Measurements from ENCODE around the gene PAN2.
"Not testable (repeated sequence)": the region's sequence is repeated elsewhere in the genome, so short reads cannot be mapped to it uniquely, and the experiment has no call there.

The PAN2 gene

GRCh38 chr12:56341616-56342015, 7.8 kb upstream of the PAN2 start:
- DNase-seq (ENCODE audit: low read depth): no peak

DNA sequence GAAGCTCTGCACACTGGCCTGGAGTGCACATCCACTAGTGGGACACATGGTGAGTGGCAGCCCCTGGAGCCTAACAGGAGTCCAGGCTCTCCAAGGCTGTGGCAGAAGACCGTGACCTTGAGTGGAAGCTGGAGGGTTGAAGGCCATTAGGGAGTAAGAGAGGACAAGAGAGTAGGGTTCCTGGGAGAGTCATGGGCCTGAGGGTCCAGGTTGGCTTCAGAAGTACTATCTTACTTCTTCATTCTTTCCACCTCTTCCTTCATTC, 5.3 kb upstream of the PAN2 start:
- DNase-seq (ENCODE audit: low read depth): no peak

DNA sequence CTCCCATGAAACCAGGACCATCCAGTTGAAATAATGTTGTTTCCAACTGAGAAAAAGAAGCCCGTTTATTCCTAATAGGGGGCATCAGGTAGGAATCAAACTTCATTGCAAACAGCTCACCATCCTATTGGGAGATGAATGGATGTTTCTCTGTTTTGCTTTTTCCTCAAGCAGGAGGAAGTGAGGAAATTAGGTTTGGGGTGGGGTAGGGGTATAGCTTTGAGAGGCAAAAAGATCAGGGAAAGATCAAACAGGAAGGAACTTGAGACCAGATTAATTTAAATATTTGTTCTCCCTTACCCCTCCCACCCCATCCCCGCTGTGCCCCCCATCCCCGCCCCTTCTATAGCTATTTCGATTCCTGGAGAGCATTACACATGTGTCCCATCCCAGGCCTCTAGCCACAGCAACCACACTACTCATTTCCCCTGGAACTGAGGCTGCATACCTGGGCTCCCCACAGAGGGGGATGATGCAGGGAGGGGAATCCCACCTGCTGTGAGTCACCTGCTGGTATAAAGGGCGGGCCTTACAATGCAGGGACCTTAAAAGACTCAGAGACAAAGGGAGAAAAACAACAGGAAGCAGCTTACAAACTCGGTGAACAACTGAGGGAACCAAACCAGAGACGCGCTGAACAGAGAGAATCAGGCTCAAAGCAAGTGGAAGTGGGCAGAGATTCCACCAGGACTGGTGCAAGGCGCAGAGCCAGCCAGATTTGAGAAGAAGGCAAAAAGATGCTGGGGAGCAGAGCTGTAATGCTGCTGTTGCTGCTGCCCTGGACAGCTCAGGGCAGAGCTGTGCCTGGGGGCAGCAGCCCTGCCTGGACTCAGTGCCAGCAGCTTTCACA, 4.7 kb upstream of the PAN2 start, which contains the start of gene IL23A:
Gene IL23A (plus strand): TSS at position 577 of the 850 bp plus-strand sequence. CDS start 161 bp downstream, at position 738.
- DNase-seq (ENCODE audit: low read depth): peak; percentile 85

DNA sequence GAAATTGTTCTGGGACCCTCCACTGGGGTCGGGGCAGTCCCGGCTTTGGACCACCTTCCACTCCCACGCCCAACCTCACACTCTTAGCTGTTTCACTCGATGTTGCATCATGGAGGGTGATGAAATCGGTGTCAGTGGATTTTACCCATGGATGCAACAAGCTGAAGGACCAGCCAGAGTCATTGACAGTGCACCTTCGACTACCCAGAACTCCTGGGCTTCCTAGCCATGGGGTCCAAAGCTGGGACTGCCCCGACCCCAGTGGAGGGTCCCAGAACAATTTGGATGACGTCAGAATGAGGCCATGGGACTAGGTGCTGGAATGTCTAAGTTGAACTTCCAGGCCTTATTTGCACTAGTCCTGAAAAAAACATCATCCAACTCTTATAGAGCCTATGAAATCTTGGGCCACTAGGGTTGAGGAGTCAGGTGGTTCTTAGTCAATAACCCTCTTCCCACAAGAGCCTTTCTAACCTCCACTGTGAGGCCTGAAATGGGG, 4.0 kb upstream of the PAN2 start:
- no peak for DNase-seq (ENCODE audit: low read depth)

GRCh38 chr12:56336361-56337167, 2.8 kb upstream of the PAN2 start:
- DNase-seq (ENCODE audit: low read depth): no peak

DNA sequence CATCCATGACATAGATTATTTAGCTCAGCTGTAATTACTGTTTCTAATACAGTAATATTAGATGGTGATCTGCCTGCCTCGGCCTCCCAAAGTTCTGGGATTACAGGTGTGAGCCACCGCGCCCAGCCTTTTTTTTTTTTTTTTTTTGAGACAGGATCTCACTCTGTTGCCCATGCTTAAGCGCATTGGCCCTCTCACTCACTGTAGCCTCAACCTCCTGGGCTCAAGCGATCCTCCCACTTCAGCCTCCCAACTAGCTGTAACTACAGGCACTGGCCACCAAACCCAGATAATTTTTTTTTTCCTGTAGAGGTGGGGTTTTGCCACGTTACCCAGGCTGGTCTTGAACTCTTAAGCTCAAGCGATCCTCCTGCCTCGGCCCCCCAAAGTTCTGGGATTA, 1.7 kb upstream of the PAN2 start:
- DNase-seq (ENCODE audit: low read depth): not testable (repeated sequence)

- DNase-seq (ENCODE audit: low read depth): no peak
Measured at GRCh38 chr12:56334490-56334793, 642 bp upstream of the PAN2 start.

- DNase-seq (ENCODE audit: low read depth): no peak
Measured at GRCh38 chr12:56333197-56333678, 562 bp downstream of the PAN2 start.

DNA sequence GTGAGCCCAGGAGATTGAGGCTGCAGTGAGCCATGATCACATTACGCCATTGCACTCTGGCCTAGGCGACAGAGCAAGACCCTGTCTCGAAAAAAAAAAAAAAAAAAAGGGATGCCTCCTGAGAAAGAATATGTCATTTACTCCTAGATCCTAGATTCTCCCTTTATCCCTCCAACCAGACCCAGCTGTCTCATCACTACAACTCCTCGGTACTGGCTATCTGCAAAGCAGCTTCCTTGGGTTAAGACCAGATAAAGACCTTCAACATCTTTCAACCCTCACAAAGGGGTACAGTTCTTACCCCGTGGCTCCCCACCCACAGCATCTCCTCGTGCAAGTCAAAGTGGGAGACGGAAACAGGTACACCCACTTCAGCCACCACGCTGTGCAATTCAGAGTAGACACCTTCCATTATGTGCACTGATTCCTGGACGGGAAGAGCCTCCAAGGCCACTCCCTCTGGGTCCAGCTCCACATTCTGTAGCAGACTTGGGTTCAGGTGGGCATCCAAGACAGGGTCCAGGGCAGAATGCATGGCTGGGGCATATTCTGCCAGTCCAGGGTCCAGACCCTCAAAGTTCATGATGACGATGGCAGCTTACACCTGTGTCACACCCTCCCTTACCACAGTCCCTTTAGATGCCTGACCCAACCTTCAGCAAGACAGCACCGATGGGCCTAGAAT, 1.1 kb downstream of the PAN2 start:
- DNase-seq (ENCODE audit: low read depth): no peak

GRCh38 chr12:56330936-56331490, 2.8 kb downstream of the PAN2 start:
- no peak for DNase-seq (ENCODE audit: low read depth)

DNA sequence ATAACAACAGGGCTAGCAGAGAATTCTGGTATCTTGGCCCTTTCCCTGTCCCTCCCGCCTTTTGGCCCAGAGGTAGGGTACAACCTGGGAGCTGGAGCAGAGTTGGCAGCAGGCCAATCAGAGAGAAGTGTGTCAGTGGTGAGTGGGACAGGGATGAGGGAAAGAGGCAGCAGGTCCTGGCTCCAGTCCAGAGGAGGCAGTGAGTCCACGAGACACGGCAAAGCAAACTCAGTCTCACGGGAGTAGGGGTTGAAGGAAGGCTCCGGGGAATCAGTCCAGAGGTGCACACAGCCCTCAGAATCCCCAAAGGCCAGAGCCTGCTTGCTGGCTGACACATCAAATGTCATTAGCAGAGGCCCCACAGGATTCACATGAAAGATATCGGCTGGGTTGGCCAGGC, 7.3 kb downstream of the PAN2 start:
- no peak for DNase-seq (ENCODE audit: low read depth)

DNA sequence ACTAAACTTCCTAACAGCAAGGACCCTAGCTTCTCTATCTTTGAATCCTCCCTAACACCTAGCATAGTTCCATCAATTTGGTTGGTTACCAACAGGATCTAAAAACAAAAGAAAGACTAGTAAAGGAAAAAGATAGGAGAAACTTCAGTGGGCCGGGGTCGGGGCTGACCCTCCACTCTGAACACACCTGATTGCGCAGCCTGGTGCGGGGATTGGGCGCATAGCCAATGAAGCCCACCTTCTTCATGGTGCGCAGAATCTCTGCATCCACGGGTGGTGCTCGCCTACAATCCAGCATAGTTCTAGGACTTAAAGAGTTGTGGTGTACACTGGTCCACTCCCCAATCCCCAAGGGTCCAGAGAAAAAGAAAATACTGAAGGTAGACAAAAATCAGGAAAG, 7.7 kb downstream of the PAN2 start:
- no peak for DNase-seq (ENCODE audit: low read depth)

GRCh38 chr12:56324206-56324605, 9.6 kb downstream of the PAN2 start:
- no peak for DNase-seq (ENCODE audit: low read depth)

DNA sequence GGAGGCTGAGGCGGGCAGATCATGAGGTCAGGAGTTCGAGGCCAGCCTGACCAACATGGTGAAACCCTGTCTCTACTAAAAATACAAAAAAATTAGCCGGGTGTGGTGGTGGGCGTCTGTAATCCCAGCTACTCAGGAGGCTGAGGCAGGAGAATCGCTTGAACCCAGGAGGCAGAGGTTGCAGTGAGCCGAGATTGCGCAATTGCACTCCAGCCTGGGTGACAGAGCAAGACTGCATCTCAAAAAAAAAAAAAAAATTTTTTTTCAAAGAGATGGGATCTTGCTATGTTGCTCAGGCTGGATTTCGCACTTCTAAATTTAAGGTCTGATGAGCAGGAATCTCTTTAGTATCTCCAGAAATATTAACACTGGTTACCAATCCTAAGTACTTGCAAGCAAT, 12.2 kb downstream of the PAN2 start:
- not testable (repeated sequence) for DNase-seq (ENCODE audit: low read depth)

- no peak for DNase-seq (ENCODE audit: low read depth)
Measured at GRCh38 chr12:56321027-56321426, 12.8 kb downstream of the PAN2 start.

GRCh38 chr12:56317675-56318074, 16.1 kb downstream of the PAN2 start:
- DNase-seq (ENCODE audit: low read depth): no peak

- DNase-seq (ENCODE audit: low read depth): peak; percentile 89
Measured at GRCh38 chr12:56315622-56316473, 18.0 kb downstream of the PAN2 start, which contains the start of gene CNPY2. Gene CNPY2, minus strand, starts transcription at chr12:56315988. Its CDS starts 771 bp downstream, at chr12:56315217.

- DNase-seq (ENCODE audit: low read depth): no peak
Measured at GRCh38 chr12:56315249-56315621, 18.6 kb downstream of the PAN2 start.

DNA sequence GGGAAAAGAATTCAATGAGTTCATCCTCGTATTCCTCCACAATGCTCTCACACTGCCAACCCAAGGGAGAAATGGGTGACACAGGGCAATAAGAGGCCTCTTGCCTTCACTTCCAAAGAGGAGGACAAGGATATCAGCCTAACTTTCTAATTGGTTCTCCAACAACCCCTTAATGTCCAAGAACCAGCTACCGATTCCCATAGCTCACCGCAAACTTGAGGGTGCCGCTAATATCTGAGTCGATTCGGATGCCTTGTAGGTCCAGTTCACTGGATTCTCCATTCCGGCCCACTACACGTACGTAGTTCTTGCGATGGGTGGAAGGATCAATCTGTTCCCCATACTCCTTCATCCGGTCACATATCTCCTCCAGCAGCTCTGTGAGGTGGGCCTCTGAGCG, 22.8 kb downstream of the PAN2 start:
- DNase-seq (ENCODE audit: low read depth): no peak

- DNase-seq (ENCODE audit: low read depth): no peak
Measured at GRCh38 chr12:56308714-56309113, 25.1 kb downstream of the PAN2 start.
